K562 (cell line): Measurements from ENCODE around the gene CD44.

Source experiments
- BCL6 ChIP-seq: fragments of 250-450 bp; sonication (Bioruptor Pico); IDR thresholded peaks from 2 replicates; pipeline ENCODE4 v1.4.0; 2020
- CREB1 ChIP-seq, 2 experiments: sonication (generic) in 1 of 2; formaldehyde crosslinking in 1 of 2; IDR thresholded peaks; 2 replicates each; pipeline versions ENCODE4 v1.6.1 to v1.8.0; 2012 to 2022; ENCODE audit warnings: inconsistent platforms in 1 of 2, mild to moderate bottlenecking in 1 of 2, missing genetic modification reagents in 1 of 2, moderate library complexity in 1 of 2
- LEF1 ChIP-seq: fragments of 450-650 bp; IDR thresholded peaks from 2 replicates; pipeline ENCODE4 v1.6.1; 2016; ENCODE audit warnings: mild to moderate bottlenecking
- NONO ChIP-seq, 2 experiments: fragments of 200-400 bp in 1 of 2; fragments of 450-650 bp in 1 of 2; formaldehyde crosslinking in 1 of 2; IDR thresholded peaks; 2 replicates each; pipeline ENCODE4 v1.6.1; 2017; ENCODE audit warnings: low read depth in 2 of 2, mild to moderate bottlenecking in 2 of 2, moderate library complexity in 2 of 2, low read length in 1 of 2
- POLR2A ChIP-seq: fragments of 450-650 bp; conservative IDR thresholded peaks from 2 replicates; pipeline ENCODE4 v1.6.1; 2016
- SMARCC2 ChIP-seq: fragments of 450-650 bp; IDR thresholded peaks from 2 replicates; pipeline ENCODE4 v1.6.1; 2017; ENCODE audit warnings: antibody characterized with exemption, moderate library complexity, mild to moderate bottlenecking, low read depth
- TCF7L2 ChIP-seq: fragments of 150-350 bp; IDR thresholded peaks from 2 replicates; pipeline ENCODE4 v1.6.1; 2016; ENCODE audit warnings: low read depth, mild to moderate bottlenecking, low read length, moderate library complexity
- YY1 ChIP-seq, 3 experiments: IDR thresholded peaks; 2 replicates each; pipeline ENCODE4 v1.6.1; 2011; ENCODE audit warnings: low read length in 2 of 3, mild to moderate bottlenecking in 2 of 3, moderate library complexity in 2 of 3, borderline replicate concordance in 1 of 3, control low read depth in 1 of 3, low read depth in 1 of 3; ENCODE audit not compliant: insufficient read depth in 3 of 3, insufficient replicate concordance in 2 of 3, control insufficient read depth in 1 of 3, insufficient read length in 1 of 3; ENCODE audit errors: extremely low read depth in 1 of 3
- ZC3H11A ChIP-seq: IDR thresholded peaks from 2 replicates; pipeline ENCODE4 v1.6.1; 2012; ENCODE audit warnings: low read depth, low read length, improper control_type of control experiment
- ZFP30 ChIP-seq: fragments of 250-450 bp; sonication (Bioruptor Pico); IDR thresholded peaks from 2 replicates; pipeline ENCODE4 v1.8.0; 2022; ENCODE audit warnings: moderate library complexity, mild to moderate bottlenecking, inconsistent platforms, borderline replicate concordance
- TF ChIP-seq, protein P1 (sequence below), 2 experiments: fragments of 450-650 bp; IDR thresholded peaks; 2 replicates each; pipeline ENCODE4 v1.6.1; 2016
- TF ChIP-seq, protein P2 (sequence below): sonication (generic); formaldehyde crosslinking; IDR thresholded peaks from 2 replicates; pipeline ENCODE4 v1.8.1; 2022; ENCODE audit warnings: missing genetic modification reagents
- TF ChIP-seq, protein P3 (sequence below), 3 experiments: IDR thresholded peaks in 2 of 3; conservative IDR thresholded peaks in 1 of 3; 2 replicates each; pipeline ENCODE4 v1.5.1; 2011 to 2012; ENCODE audit warnings: low read length in 3 of 3, mild to moderate bottlenecking in 3 of 3, control low read depth in 2 of 3, improper control_type of control experiment in 1 of 3, inconsistent platforms in 1 of 3, low read depth in 1 of 3, mixed read lengths in 1 of 3, moderate library complexity in 1 of 3; ENCODE audit not compliant: insufficient read depth in 2 of 3
- TF ChIP-seq, protein P4 (sequence below): fragments of 200-600 bp; sonication (generic); IDR thresholded peaks from one replicate; pipeline ENCODE4 v1.6.1; 2012; ENCODE audit warnings: mild to moderate bottlenecking, low read depth, low read length, inconsistent platforms

DNA sequence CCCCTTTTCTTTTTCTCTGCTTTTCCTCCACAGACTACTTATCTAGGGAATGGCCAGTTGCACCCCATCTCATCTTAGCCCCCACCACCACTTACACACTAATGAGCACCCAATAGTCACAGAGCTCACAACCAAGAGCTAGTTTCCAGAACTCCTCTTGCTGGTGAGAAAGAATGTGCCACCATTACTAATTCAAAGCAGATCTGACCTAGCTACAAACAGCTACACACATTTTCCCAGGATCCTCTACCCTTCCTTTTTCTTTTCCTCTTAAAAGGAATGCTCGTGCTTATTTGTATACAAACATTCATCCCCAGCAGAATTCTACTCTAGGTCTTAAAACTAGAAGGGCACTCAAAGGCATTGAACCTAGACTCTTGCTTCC is 136.8 kb downstream of the CD44 start:
- no peak for TF ChIP-seq BCL6 (CRISPR knock-in tag)
- TF ChIP-seq, protein P1, sequence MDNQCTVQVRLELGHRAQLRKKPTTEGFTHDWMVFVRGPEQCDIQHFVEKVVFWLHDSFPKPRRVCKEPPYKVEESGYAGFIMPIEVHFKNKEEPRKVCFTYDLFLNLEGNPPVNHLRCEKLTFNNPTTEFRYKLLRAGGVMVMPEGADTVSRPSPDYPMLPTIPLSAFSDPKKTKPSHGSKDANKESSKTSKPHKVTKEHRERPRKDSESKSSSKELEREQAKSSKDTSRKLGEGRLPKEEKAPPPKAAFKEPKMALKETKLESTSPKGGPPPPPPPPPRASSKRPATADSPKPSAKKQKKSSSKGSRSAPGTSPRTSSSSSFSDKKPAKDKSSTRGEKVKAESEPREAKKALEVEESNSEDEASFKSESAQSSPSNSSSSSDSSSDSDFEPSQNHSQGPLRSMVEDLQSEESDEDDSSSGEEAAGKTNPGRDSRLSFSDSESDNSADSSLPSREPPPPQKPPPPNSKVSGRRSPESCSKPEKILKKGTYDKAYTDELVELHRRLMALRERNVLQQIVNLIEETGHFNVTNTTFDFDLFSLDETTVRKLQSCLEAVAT (IDR thresholded peaks at IDR 0.05), result no peak
- TF ChIP-seq, protein P2, sequence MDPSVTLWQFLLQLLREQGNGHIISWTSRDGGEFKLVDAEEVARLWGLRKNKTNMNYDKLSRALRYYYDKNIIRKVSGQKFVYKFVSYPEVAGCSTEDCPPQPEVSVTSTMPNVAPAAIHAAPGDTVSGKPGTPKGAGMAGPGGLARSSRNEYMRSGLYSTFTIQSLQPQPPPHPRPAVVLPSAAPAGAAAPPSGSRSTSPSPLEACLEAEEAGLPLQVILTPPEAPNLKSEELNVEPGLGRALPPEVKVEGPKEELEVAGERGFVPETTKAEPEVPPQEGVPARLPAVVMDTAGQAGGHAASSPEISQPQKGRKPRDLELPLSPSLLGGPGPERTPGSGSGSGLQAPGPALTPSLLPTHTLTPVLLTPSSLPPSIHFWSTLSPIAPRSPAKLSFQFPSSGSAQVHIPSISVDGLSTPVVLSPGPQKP, result no peak
- TF ChIP-seq, protein P3, sequence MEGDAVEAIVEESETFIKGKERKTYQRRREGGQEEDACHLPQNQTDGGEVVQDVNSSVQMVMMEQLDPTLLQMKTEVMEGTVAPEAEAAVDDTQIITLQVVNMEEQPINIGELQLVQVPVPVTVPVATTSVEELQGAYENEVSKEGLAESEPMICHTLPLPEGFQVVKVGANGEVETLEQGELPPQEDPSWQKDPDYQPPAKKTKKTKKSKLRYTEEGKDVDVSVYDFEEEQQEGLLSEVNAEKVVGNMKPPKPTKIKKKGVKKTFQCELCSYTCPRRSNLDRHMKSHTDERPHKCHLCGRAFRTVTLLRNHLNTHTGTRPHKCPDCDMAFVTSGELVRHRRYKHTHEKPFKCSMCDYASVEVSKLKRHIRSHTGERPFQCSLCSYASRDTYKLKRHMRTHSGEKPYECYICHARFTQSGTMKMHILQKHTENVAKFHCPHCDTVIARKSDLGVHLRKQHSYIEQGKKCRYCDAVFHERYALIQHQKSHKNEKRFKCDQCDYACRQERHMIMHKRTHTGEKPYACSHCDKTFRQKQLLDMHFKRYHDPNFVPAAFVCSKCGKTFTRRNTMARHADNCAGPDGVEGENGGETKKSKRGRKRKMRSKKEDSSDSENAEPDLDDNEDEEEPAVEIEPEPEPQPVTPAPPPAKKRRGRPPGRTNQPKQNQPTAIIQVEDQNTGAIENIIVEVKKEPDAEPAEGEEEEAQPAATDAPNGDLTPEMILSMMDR (IDR thresholded peaks at IDR 0.05 in 2 of 3, conservative IDR thresholded peaks at IDR 0.05 in 1 of 3; ENCODE audit: insufficient read depth in 2 of 3, low read depth in 1 of 3, low read length in 3 of 3), result no peak
- TF ChIP-seq NONO (IDR thresholded peaks at IDR 0.05; ENCODE audit: low read depth in 2 of 2, low read length in 1 of 2), result no peak
- TF ChIP-seq ZFP30, result no peak
- TF ChIP-seq LEF1, result no peak
- TF ChIP-seq CREB1 (IDR thresholded peaks at IDR 0.05), result no peak
- TF ChIP-seq CREB1 (CRISPR knock-in tag; IDR thresholded peaks at IDR 0.05), result no peak
- TF ChIP-seq POLR2A, result no peak
- no peak for TF ChIP-seq SMARCC2
- TF ChIP-seq, protein P4, sequence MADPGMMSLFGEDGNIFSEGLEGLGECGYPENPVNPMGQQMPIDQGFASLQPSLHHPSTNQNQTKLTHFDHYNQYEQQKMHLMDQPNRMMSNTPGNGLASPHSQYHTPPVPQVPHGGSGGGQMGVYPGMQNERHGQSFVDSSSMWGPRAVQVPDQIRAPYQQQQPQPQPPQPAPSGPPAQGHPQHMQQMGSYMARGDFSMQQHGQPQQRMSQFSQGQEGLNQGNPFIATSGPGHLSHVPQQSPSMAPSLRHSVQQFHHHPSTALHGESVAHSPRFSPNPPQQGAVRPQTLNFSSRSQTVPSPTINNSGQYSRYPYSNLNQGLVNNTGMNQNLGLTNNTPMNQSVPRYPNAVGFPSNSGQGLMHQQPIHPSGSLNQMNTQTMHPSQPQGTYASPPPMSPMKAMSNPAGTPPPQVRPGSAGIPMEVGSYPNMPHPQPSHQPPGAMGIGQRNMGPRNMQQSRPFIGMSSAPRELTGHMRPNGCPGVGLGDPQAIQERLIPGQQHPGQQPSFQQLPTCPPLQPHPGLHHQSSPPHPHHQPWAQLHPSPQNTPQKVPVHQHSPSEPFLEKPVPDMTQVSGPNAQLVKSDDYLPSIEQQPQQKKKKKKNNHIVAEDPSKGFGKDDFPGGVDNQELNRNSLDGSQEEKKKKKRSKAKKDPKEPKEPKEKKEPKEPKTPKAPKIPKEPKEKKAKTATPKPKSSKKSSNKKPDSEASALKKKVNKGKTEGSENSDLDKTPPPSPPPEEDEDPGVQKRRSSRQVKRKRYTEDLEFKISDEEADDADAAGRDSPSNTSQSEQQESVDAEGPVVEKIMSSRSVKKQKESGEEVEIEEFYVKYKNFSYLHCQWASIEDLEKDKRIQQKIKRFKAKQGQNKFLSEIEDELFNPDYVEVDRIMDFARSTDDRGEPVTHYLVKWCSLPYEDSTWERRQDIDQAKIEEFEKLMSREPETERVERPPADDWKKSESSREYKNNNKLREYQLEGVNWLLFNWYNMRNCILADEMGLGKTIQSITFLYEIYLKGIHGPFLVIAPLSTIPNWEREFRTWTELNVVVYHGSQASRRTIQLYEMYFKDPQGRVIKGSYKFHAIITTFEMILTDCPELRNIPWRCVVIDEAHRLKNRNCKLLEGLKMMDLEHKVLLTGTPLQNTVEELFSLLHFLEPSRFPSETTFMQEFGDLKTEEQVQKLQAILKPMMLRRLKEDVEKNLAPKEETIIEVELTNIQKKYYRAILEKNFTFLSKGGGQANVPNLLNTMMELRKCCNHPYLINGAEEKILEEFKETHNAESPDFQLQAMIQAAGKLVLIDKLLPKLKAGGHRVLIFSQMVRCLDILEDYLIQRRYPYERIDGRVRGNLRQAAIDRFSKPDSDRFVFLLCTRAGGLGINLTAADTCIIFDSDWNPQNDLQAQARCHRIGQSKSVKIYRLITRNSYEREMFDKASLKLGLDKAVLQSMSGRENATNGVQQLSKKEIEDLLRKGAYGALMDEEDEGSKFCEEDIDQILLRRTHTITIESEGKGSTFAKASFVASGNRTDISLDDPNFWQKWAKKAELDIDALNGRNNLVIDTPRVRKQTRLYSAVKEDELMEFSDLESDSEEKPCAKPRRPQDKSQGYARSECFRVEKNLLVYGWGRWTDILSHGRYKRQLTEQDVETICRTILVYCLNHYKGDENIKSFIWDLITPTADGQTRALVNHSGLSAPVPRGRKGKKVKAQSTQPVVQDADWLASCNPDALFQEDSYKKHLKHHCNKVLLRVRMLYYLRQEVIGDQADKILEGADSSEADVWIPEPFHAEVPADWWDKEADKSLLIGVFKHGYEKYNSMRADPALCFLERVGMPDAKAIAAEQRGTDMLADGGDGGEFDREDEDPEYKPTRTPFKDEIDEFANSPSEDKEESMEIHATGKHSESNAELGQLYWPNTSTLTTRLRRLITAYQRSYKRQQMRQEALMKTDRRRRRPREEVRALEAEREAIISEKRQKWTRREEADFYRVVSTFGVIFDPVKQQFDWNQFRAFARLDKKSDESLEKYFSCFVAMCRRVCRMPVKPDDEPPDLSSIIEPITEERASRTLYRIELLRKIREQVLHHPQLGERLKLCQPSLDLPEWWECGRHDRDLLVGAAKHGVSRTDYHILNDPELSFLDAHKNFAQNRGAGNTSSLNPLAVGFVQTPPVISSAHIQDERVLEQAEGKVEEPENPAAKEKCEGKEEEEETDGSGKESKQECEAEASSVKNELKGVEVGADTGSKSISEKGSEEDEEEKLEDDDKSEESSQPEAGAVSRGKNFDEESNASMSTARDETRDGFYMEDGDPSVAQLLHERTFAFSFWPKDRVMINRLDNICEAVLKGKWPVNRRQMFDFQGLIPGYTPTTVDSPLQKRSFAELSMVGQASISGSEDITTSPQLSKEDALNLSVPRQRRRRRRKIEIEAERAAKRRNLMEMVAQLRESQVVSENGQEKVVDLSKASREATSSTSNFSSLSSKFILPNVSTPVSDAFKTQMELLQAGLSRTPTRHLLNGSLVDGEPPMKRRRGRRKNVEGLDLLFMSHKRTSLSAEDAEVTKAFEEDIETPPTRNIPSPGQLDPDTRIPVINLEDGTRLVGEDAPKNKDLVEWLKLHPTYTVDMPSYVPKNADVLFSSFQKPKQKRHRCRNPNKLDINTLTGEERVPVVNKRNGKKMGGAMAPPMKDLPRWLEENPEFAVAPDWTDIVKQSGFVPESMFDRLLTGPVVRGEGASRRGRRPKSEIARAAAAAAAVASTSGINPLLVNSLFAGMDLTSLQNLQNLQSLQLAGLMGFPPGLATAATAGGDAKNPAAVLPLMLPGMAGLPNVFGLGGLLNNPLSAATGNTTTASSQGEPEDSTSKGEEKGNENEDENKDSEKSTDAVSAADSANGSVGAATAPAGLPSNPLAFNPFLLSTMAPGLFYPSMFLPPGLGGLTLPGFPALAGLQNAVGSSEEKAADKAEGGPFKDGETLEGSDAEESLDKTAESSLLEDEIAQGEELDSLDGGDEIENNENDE, result no peak
- no peak for TF ChIP-seq ZC3H11A
- TF ChIP-seq YY1 (IDR thresholded peaks at IDR 0.05; ENCODE audit: borderline replicate concordance in 1 of 3, control insufficient read depth in 1 of 3, extremely low read depth in 1 of 3, insufficient read depth in 3 of 3, insufficient read length in 1 of 3, insufficient replicate concordance in 2 of 3, low read depth in 1 of 3, low read length in 2 of 3), result no peak
- no peak for TF ChIP-seq TCF7L2
